Liver (tissue), 3 donors: ENCODE measurements around the gene CFAP410.

Source experiments
- CTCF ChIP-seq: fragments of 150-350 bp; IDR thresholded peaks from 2 replicates; pipeline ENCODE4 v1.5.1; 2017; ENCODE audit warnings: improper control_type of control experiment, low read depth, low read length; ENCODE audit not compliant: missing input control
- EGR1 ChIP-seq, 2 donors: IDR thresholded peaks; 2 replicates each; pipeline ENCODE4 v1.6.1; 2016 to 2018; ENCODE audit warnings: antibody characterized with exemption in 2 of 2, low read depth in 2 of 2
- MAX ChIP-seq: IDR thresholded peaks from 2 replicates; pipeline ENCODE4 v1.6.1; 2016; ENCODE audit warnings: antibody characterized with exemption
- TAF1 ChIP-seq: conservative IDR thresholded peaks from 2 replicates; pipeline ENCODE4 v1.6.1; 2016; ENCODE audit warnings: antibody characterized with exemption, mild to moderate bottlenecking
- donor health status: healthy.
- donor health status: healthy.

DNA sequence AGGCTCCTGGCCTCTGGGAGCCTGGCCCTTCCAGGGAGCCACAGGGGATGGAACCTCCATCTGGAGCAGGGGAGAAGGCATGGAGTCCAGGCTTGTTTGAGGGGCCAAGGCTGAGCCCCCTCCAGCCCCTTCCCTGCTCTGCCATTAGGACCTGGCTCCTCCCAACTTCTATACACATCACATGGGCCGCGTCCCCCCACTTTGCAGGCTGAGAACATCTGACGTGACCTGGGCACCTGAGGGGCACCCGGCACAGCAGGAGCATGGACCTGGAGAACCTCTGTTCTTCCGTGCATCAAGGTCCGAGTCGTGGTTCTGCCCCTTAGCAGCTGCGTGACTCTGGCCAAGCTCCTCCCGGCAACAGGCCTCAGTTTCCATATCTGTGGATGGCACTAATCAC lies 57.4 kb downstream of the CFAP410 start:
- TF ChIP-seq CTCF (no peak), EGR1 (IDR thresholded peaks at IDR 0.05; ENCODE audit: low read depth in 2 of 2) (no peak), MAX (no peak), TAF1 (no peak)
